ENCODE measurements around the gene CSH2. TPM values are rescaled to one million over a fixed set of nuclear protein-coding genes. Genes with fewer than 3 reads are reported as not detected.

CSH2 gene
- not detected in 2 replicates for total RNA-seq

DNA sequence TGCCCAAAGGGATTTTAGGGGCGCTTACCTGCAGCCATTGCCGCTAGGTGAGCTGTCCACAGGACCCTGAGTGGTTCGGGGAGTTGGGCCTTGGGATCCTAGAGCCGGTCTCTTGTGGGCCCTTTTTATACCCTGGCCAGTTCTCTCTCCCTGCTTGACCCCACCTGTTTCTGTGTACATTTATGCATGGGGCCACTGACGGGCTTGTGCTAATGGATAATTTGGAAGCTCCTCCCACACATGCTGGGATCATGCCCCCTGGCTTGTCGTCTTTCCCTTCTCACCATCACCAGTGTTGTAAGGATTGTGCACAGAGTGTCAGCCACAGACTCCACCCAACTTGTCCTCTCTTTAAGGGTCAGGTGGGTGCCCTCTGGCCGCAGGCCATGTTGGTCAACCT, at the start of gene CSH2:
Gene CSH2, minus strand, starts transcription at position 101 of the 400 bp plus-strand sequence. Its CDS starts 63 bp downstream, at position 38.

GRCh38 chr17:63918789-63919305, 45.4 kb upstream of the CSH2 start, which contains the start of gene GH1:
TSS of gene GH1 (minus strand) at chr17:63918839. CDS start at chr17:63918776, 63 bp downstream.

GRCh38 chr17:63911041-63911635, 37.7 kb upstream of the CSH2 start, which contains the start of gene CSHL1:
TSS of gene CSHL1 (minus strand) at chr17:63911258. CDS start at chr17:63911196, 62 bp downstream.

DNA sequence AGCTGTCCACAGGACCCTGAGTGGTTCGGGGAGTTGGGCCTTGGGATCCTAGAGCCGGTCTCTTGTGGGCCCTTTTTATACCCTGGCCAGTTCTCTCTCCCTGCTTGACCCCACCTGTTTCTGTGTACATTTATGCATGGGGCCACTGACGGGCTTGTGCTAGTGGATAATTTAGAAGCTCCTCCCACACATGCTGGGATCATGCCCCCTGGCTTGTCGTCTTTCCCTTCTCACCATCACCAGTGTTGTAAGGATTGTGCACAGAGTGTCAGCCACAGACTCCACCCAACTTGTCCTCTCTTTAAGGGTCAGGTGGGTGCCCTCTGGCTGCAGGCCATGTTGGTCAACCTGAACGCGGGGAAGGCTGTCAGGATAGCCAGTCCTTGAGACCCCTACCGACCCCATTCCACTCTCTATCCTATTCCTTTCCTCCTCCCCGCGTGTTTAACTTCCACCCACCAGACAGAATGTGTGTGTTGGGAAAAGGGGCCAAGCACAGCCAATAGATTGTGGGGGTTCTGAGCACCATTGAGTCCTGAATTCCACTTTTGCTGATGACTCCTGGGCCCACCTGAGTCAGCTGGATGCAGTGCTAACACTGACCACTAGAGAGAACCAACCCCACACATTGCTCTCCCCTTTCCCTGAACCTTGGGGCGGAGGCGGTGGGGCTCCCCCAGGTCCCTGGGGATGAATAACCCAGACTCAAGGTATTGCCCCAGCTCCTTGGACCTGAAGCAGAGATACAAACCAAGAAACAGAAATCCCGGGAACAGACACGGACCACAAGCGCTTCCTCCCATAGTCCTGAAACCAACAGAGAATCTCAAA, 23.3 kb upstream of the CSH2 start, which contains the start of gene CSH1:
Gene CSH1, minus strand, starts transcription at position 51 of the 831 bp plus-strand sequence. CDS start 63 bp downstream, outside the sequence.

DNA sequence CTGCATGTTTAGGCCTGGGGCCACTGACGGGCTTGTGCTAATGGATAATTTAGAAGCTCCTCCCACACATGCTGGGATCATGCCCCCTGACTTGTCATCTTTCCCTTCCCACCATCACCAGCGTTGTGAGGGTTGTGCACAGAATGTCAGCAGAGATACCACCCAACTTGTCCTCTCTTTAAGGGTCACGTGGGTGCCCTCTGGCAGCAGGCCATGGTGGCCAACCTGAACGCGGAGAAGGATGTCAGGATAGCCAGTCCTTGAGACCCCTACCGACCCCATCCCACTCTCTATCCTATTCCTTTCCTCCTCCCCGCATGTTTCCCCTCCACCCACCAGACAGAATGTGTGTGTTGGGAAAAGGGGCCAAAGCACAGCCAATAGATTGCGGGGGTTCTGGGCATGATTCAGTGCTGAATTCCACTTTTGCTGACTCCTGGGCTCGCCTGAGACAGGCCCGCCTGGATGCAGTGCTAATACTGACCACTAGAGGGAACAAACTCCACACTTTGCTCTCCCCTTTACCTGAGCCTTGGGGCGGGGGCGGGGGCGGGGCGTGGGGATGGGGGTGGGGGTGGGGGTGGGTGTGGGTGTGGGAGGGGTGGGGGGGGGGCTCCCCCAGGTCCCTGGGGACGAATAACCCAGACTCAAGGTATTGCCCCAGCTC, 8.6 kb upstream of the CSH2 start, which contains the start of gene GH2:
Gene GH2, minus strand, starts transcription at position 10 of the 667 bp plus-strand sequence. CDS start 143 bp downstream, outside the sequence.

GRCh38 chr17:63842540-63843386, 30.7 kb downstream of the CSH2 start, which contains the start of gene SMARCD2:
TSS of gene SMARCD2 (minus strand) at chr17:63842685. CDS start at chr17:63842674, 11 bp downstream.

DNA sequence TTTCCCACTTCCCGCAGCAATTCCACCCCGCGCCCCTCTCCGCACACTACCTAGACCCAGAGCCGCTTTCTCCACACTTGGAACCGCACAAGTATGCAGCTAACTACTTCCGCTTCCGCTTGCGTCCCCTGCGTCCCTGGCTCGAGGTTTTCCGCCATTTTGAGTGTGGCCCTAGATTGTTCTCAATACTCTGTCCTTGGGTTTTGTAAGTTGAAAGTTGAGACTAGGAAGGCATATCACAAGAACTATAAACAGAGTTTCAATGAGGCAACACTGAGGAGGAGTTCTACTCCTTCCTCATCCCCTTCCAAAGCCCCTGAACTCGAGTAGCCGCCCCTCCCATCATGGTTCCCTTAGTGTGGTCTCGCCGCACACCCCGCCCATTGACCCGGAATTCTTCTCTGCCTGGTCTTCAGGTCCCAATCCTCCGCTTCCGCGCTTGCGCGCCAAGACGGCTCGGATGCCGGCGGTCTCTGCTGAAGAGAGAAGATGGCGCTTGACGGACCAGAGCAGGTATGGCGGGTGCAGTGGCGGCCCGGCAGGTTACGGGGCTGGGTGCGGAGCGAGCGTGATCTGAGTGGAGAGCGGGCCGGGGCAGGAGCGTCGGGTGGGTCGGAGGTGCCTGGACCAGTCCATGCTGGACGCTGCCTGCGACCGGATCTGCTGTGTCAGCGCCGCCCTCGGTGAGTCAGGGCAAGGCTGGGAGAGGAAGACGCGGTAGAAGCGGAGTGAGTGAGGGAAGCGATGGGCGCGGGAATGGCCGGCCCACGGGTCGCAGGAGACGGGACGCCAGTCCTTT, 46.3 kb downstream of the CSH2 start, which contains the start of the genes FTSJ3 and PSMC5:
Gene FTSJ3, minus strand, starts transcription at position 662 of the 799 bp plus-strand sequence. CDS start 761 bp downstream, outside the sequence.
Gene PSMC5, plus strand, starts transcription at position 430 of the 799 bp plus-strand sequence. Its CDS starts 60 bp downstream, at position 490.

Other genes with a start within 250 kb of the CSH2 start
- gene LIMD2, start 173.6 kb downstream of the CSH2 start, total RNA-seq = 28.3 and 28.4 TPM in 2 replicates
- 11.7 and 25.4 TPM in 2 replicates for gene STRADA, start 131.9 kb downstream of the CSH2 start, total RNA-seq
- gene CCDC47, start 100.1 kb downstream of the CSH2 start, total RNA-seq = 86.4 and 114 TPM in 2 replicates
- gene DDX42, start 99.5 kb downstream of the CSH2 start, total RNA-seq = 64.6 and 65.4 TPM in 2 replicates
- gene PSMC5, start 46.2 kb downstream of the CSH2 start, total RNA-seq = 94.2 and 101 TPM in 2 replicates
- gene FTSJ3, start 46.0 kb downstream of the CSH2 start, total RNA-seq = 60.3 and 94.8 TPM in 2 replicates
- gene SMARCD2, start 31.0 kb downstream of the CSH2 start, total RNA-seq = 64.1 and 83.2 TPM in 2 replicates
- not detected in 2 replicates for gene GH2, start 8.3 kb upstream of the CSH2 start, total RNA-seq
- not detected in 2 replicates for gene CSH1, start 22.9 kb upstream of the CSH2 start, total RNA-seq
- gene CSHL1, start 37.6 kb upstream of the CSH2 start, total RNA-seq = not detected in 2 replicates
- gene GH1, start 45.2 kb upstream of the CSH2 start, total RNA-seq = not detected in 2 replicates
- 0.65 and 2.0 TPM in 2 replicates for gene CD79B, start 58.7 kb upstream of the CSH2 start, total RNA-seq
- under 0.01 TPM in 1 of 2 replicates, not detected in the other for gene SCN4A, start 99.2 kb upstream of the CSH2 start, total RNA-seq
- gene PRR29, start 124.7 kb upstream of the CSH2 start, total RNA-seq = 0.30 and 0.32 TPM in 2 replicates
- 743 and 963 TPM in 2 replicates for gene ICAM2, start 147.0 kb upstream of the CSH2 start, total RNA-seq